ENCODE results near the gene LDLRAD4.
"Not testable (repeated sequence)": the region's sequence is repeated elsewhere in the genome, so short reads cannot be mapped to it uniquely, and the experiment has no call there.

Gene LDLRAD4

DNA sequence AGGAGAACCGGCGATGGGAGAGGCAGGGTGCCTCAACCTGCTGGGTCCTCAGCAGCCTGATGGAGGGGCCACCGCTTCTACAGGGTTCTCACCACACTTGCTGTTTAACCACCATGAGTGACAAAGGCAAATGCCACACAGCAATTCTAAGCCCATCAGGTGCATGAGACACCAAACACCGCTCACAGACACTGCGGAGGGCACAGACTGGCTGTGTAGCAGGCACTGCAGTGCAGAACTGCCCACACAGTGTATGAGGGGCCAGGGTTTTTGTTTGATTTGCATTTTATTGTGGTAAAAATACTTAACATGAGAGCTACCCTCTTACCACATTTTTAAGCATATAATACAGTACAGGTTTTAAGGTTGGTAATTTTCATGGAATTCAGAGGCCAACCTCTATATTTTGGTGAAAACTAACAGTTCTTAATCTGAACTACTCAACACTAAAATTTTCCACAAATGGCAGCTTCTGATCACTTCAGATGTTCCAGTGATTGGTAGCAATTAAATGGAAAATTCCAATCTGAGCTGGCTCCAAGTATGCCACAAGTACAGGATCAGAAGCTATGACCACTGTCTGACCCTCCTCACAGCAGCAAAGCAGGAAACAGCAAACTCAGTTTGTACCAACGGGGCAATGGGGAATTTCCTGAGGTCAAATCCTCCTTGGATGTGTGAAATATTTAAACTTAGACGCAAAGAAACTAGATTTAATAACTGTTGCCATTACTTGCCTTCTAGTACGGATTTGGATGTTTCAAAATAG, 440.1 kb downstream of the LDLRAD4 start:
- TF ChIP-seq ZFX (IDR thresholded peaks at IDR 0.05): no peak
- TF ChIP-seq, protein P1, sequence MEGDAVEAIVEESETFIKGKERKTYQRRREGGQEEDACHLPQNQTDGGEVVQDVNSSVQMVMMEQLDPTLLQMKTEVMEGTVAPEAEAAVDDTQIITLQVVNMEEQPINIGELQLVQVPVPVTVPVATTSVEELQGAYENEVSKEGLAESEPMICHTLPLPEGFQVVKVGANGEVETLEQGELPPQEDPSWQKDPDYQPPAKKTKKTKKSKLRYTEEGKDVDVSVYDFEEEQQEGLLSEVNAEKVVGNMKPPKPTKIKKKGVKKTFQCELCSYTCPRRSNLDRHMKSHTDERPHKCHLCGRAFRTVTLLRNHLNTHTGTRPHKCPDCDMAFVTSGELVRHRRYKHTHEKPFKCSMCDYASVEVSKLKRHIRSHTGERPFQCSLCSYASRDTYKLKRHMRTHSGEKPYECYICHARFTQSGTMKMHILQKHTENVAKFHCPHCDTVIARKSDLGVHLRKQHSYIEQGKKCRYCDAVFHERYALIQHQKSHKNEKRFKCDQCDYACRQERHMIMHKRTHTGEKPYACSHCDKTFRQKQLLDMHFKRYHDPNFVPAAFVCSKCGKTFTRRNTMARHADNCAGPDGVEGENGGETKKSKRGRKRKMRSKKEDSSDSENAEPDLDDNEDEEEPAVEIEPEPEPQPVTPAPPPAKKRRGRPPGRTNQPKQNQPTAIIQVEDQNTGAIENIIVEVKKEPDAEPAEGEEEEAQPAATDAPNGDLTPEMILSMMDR (conservative IDR thresholded peaks at IDR 0.05): no peak
- H3K27ac ChIP-seq: no peak overlapping the region

DNA sequence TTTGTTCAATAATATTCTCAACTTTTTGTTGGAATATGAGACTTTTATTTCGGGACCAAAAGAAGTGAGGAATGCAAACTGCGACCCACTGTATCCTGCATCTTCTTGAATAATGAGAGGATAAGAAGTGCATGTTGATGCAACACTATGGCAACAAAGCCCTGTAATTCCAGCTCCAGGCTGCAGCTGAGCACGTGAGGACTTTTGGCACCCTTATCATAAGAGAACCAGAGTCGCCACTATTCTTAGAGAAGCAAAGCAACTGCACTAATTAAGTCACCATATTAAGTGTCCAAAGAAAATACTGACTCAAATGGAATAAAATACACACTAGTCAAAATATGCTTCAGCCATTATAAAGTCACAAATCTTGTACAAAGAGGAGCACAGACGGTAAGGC, 441.9 kb downstream of the LDLRAD4 start:
- TF ChIP-seq ZFX (IDR thresholded peaks at IDR 0.05): no peak
- TF ChIP-seq, protein P1 (conservative IDR thresholded peaks at IDR 0.05): no peak
- H3K27ac ChIP-seq: no peak overlapping the region

DNA sequence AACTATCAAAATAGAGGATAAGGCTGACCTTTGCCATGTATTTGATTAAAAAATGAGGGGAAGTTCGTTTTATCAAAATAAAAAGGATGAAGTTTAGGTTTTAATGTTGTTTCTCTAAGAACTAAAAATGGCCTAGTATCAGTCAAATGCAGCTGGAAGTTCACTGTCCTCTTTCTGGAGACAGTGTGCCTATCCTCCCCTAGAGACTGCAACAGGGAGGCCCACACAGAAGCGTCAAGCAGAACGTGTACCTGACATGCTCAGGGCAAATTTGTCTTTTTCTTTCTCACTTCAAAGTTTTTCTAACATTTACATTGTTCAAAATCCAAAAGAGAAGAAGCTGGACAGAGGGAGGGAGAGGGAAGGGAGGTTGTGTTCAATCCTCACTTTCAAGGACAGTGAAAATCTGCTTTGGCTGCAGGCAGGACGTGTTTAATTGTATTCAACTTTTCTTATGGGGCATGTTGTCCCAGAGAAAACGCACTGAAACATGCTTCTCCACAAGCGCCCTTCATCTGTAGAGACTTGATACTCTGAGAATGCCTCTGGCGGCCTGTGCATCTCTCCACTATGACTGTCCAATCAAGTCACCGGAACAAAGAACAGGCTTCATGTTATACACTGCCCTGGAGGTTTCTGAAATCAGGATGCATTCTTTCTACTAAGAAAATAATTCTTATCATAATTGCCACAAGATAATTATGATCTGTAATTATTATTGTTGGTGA, 442.7 kb downstream of the LDLRAD4 start:
- H3K27ac ChIP-seq: no peak overlapping the region
- TF ChIP-seq ZFX (IDR thresholded peaks at IDR 0.05): no peak
- TF ChIP-seq, protein P1 (conservative IDR thresholded peaks at IDR 0.05): no peak

DNA sequence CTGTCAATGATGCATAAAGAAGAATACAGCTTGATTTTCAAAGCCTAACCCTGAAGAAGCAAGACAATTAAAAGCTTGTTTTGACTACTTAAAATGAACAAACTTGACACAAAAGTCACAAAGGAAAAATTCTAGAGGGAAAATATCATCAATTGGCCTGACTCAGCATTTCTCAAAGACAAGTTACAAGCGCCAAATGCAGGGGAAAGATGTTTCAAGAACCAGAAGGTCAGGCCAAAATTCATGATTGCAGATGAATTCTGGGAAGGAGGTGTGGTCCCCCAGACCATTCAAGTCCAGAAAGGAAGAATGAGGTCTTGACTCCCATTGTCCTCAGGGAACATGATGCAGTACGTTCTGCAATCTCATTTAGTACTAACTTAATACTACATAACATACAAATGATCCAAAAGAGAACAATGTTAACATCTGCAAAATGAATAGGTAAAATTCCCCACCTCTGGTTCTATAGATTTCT, 443.3 kb downstream of the LDLRAD4 start:
- TF ChIP-seq, protein P1 (conservative IDR thresholded peaks at IDR 0.05): no peak
- no peak for TF ChIP-seq ZFX (IDR thresholded peaks at IDR 0.05)
- no peak overlapping the region for H3K27ac ChIP-seq

DNA sequence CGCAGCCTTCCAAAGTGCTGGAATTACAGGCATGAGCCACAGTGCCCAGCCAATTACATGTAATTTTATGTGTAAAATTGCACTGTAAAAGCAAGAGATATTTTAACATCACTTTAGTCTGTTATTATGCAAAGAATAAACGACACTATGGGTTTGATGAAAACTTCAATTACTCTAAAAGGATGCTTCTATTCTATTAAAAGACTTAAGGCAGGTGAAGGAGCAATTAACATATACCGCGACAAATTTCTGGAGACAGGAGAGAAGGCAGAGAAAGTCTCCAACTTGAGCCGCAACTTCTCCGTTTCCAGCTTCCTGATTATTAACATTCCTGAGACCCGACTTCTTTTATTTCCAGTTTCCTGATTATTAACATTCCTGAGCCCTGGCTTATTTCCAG, 454.1 kb downstream of the LDLRAD4 start:
- no peak overlapping the region for H3K27ac ChIP-seq
- TF ChIP-seq, protein P1 (conservative IDR thresholded peaks at IDR 0.05): no peak
- TF ChIP-seq ZFX (IDR thresholded peaks at IDR 0.05): no peak

DNA sequence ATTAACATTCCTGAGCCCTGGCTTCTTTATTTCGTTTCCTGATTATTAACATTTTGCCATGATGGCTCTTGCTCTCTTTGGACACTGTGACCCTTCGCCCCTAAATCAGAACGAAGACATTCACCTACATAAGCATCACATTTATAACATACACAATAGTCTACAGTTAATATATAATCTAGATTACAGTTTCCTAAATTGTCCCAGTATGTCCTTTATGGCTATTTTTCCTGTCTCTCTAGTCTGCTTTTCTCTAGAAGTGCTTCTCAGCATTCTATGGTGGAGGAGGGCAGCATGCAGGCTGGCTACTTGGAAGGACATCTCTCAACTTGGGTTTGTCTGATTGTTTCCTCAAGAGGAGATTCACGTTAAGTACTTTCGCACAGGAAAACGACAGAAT, 457.9 kb downstream of the LDLRAD4 start:
- TF ChIP-seq, protein P1 (conservative IDR thresholded peaks at IDR 0.05): no peak
- TF ChIP-seq ZFX (IDR thresholded peaks at IDR 0.05): no peak
- H3K27ac ChIP-seq: no peak overlapping the region

DNA sequence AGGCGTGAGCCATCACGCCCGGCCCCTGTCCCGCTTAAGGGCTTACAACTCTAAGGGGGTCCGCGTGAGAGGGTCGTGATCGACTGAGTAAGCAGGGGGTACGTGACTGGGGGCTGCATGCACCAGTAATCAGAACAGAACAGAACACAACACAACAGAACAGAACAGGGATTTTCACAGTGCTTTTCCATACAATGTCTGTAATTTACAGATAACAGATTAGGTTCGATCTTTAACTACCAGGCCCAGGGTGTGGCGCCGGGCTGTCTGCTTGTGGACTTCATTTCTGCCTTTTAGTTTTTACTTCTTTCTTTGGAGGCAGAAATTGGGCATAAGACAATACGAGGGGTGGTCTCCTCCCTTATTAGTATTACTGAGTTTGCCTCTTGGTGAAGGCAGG, 458.8 kb downstream of the LDLRAD4 start:
- H3K27ac ChIP-seq: not testable (repeated sequence)
